HepG2 (cell line): ENCODE measurements around the gene TLR9. TPM values are rescaled to one million over a fixed set of nuclear protein-coding genes. Genes with fewer than 3 reads are reported as not detected.

Source experiments
- CENPBD1 ChIP-seq: sonication (generic); formaldehyde crosslinking; IDR thresholded peaks from 2 replicates; pipeline ENCODE4 v1.8.0; 2022; ENCODE audit warnings: missing genetic modification reagents, low read depth, mild to moderate bottlenecking, borderline replicate concordance
- DPF2 ChIP-seq: sonication (generic); formaldehyde crosslinking; IDR thresholded peaks from 2 replicates; pipeline ENCODE4 v1.4.0; 2020; ENCODE audit warnings: mild to moderate bottlenecking, low read depth, missing genetic modification reagents, borderline replicate concordance
- HOXA3 ChIP-seq: sonication (generic); formaldehyde crosslinking; IDR thresholded peaks from 2 replicates; pipeline ENCODE4 v1.5.0; 2020; ENCODE audit warnings: missing genetic modification reagents
- MED8 ChIP-seq: sonication (generic); formaldehyde crosslinking; IDR thresholded peaks from 2 replicates; pipeline ENCODE4 v1.8.1; 2023; ENCODE audit warnings: mild to moderate bottlenecking, missing genetic modification reagents; ENCODE audit not compliant: insufficient replicate concordance
- MLXIP ChIP-seq: sonication (generic); formaldehyde crosslinking; IDR thresholded peaks from 2 replicates; pipeline ENCODE4 v1.9.0; 2021; ENCODE audit warnings: missing genetic modification reagents, borderline replicate concordance
- ONECUT2 ChIP-seq: sonication (generic); formaldehyde crosslinking; IDR thresholded peaks from 2 replicates; pipeline ENCODE4 v1.4.0; 2020; ENCODE audit warnings: missing genetic modification reagents
- PBX2 ChIP-seq: IDR thresholded peaks from 2 replicates; pipeline ENCODE4 v1.6.1; 2016; ENCODE audit warnings: control low read depth
- PREB ChIP-seq: sonication (generic); formaldehyde crosslinking; IDR thresholded peaks from 2 replicates; pipeline ENCODE4 v1.4.0; 2020; ENCODE audit warnings: missing genetic modification reagents
- SCMH1 ChIP-seq: sonication (generic); formaldehyde crosslinking; IDR thresholded peaks from 2 replicates; pipeline ENCODE4 v1.9.0; 2021; ENCODE audit warnings: missing genetic modification reagents, mild to moderate bottlenecking, borderline replicate concordance
- SRF ChIP-seq: IDR thresholded peaks from 2 replicates; pipeline ENCODE4 v1.6.1; 2011; ENCODE audit warnings: mild to moderate bottlenecking, low read depth, low read length, moderate library complexity
- TCF12 ChIP-seq, 2 experiments: fragments of 450-650 bp in 1 of 2; sonication (generic) in 1 of 2; formaldehyde crosslinking in 1 of 2; IDR thresholded peaks; 2 replicates each; pipeline versions ENCODE4 v1.6.1 to v1.8.0; 2017 to 2022; ENCODE audit warnings: antibody characterized with exemption in 1 of 2, mild to moderate bottlenecking in 1 of 2, missing genetic modification reagents in 1 of 2, moderate library complexity in 1 of 2
- TEAD3 ChIP-seq: optimal IDR thresholded peaks from 2 replicates; pipeline ENCODE3; 2016; ENCODE audit warnings: borderline replicate concordance
- TSC22D2 ChIP-seq: sonication (generic); formaldehyde crosslinking; IDR thresholded peaks from 2 replicates; pipeline ENCODE4 v1.5.1; 2020; ENCODE audit warnings: missing genetic modification reagents, mild to moderate bottlenecking, borderline replicate concordance
- ZBTB39 ChIP-seq: sonication (generic); formaldehyde crosslinking; IDR thresholded peaks from 2 replicates; pipeline ENCODE4 v1.5.0; 2020; ENCODE audit warnings: missing genetic modification reagents
- ZNF205 ChIP-seq: IDR thresholded peaks from 2 replicates; pipeline ENCODE4 v1.6.1; 2018; ENCODE audit warnings: missing biosample characterization, missing genetic modification reagents
- ZNF34 ChIP-seq: sonication (generic); formaldehyde crosslinking; IDR thresholded peaks from 2 replicates; pipeline ENCODE4 v1.4.0; 2020; ENCODE audit warnings: mild to moderate bottlenecking, missing genetic modification reagents, borderline replicate concordance
- ZNF777 ChIP-seq: sonication (generic); formaldehyde crosslinking; IDR thresholded peaks from 2 replicates; pipeline ENCODE4 v1.4.0; 2020; ENCODE audit warnings: missing genetic modification reagents
- ZNF790 ChIP-seq: sonication (generic); formaldehyde crosslinking; IDR thresholded peaks from 2 replicates; pipeline ENCODE4 v1.8.0; 2022; ENCODE audit warnings: missing genetic modification reagents, mild to moderate bottlenecking, borderline replicate concordance
- polyA plus RNA-seq, 8 experiments: library from polyadenylated mRNA; depleted of rRNA in 3 of 8; stranded (reverse) in 7 of 8; unstranded in 1 of 8; fragments of >200 nt; fragmentation: Illumina TruSeq in 4 of 8; extraction: Trizol in 4 of 8; gene quantifications; 2 replicates each; pipeline versions ENCODE4 v1.2.1 to v1.2.3, GENCODE V29; 2011 to 2016; ENCODE audit warnings: low read depth in 4 of 8, missing spikeins in 1 of 8, mixed read lengths in 1 of 8; ENCODE audit not compliant: insufficient read depth in 1 of 8
- total RNA-seq, 5 experiments: library from RNA; depleted of rRNA; stranded (reverse); fragments of >200 nt; fragmentation: Illumina TruSeq; extraction: Trizol; gene quantifications; 2 replicates each; pipeline ENCODE4 v1.2.3, GENCODE V29; 2016; ENCODE audit warnings: low read depth in 1 of 5

Gene TLR9
- total and polyA plus RNA-seq, 2 of the 13 experiments (the other 11 are each of a cell fraction or from before 2014, with no cell fraction given), result not detected

GRCh38 chr3:52210550-52211046 lies 14.8 kb downstream of the TLR9 start (continued):
- TF ChIP-seq ZBTB39 (CRISPR knock-in tag) (no peak), ONECUT2 (CRISPR knock-in tag) (no peak), HOXA3 (peak; percentile 76), ZNF34 (CRISPR knock-in tag) (0 out of 2 replicates have a peak, but pooled peaks have one; percentile 49), SRF (peak; percentile 98), ZNF205 (peak; percentile 67; the same call in 1 of the 2 replicates), ZNF777 (CRISPR knock-in tag) (no peak), ZNF790 (CRISPR knock-in tag) (no peak), TSC22D2 (CRISPR knock-in tag) (no peak), DPF2 (CRISPR knock-in tag) (peak; percentile 96), TCF12 (IDR thresholded peaks at IDR 0.05) (no peak), TCF12 (CRISPR knock-in tag; IDR thresholded peaks at IDR 0.05) (peak; percentile 51; the same call in 1 of the 2 replicates), SCMH1 (no peak), MED8 (CRISPR knock-in tag) (peak; percentile 32), CENPBD1 (CRISPR knock-in tag) (no peak), PBX2 (no peak), PREB (CRISPR knock-in tag) (no peak), MLXIP (CRISPR knock-in tag) (no peak), TEAD3 (CRISPR knock-in tag) (peak; percentile 73)
